RWPE1 (cell line): ENCODE measurements around the gene SP6.

Source experiments
- CTCF ChIA-PET: fragments of 350-600 bp; sonication (Branson Sonifier 250); formaldehyde crosslinking; extraction: SDS; loops from one replicate; lab custom pipeline; 2021; lab: Yijun Ruan, JAX
- POLR2A ChIA-PET: fragments of 400-600 bp; formaldehyde crosslinking; extraction: SDS; loops from one replicate; lab custom pipeline; 2020; ENCODE audit warnings: antibody characterized with exemption; ENCODE audit not compliant: low non-redundant PET; lab: Yijun Ruan, JAX
- DNase-seq: peaks from one replicate; pipeline ENCODE4 v3.0.0; 2012; ENCODE audit warnings: low spot score
- H3K27ac ChIP-seq: fragments of 450-650 bp; 2 replicates; pipeline ENCODE4 v1.5.1; 2017
- TF ChIP-seq, protein P1 (sequence below): fragments of 450-650 bp; conservative IDR thresholded peaks from 2 replicates; pipeline ENCODE4 v1.5.1; 2017; ENCODE audit warnings: low read depth, mild to moderate bottlenecking

Gene SP6

DNA sequence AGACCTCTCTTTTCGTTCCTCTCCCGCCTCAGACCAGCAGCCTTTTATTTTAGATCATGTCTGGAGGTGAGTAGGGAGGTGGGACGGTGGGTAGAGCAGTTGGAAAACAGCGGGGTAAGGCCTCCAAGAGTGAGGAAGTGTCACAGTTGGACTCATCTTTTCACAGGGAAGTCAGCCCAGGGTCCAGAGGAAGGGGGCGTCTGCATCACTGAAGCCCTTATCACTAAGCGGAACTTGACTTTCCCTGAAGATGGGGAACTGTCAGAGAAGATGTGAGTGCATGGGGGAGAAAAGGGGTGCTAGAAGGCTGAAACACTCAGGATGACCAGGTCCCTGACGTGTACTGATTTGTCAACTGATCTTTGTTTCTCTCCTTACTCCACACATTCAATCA lies 19.0 kb downstream of the SP6 start:
- CTCF ChIA-PET, result interaction anchor here (0.6 to 1.4 kb wide), 5 partner anchors 9 to 144 kb away, joined by 3 to 5 read pairs (median 4); partner anchors contain the start of gene SCRN2
- no peak for DNase-seq
- peak overlapping the region; percentile 68 for H3K27ac ChIP-seq
- TF ChIP-seq, protein P1, sequence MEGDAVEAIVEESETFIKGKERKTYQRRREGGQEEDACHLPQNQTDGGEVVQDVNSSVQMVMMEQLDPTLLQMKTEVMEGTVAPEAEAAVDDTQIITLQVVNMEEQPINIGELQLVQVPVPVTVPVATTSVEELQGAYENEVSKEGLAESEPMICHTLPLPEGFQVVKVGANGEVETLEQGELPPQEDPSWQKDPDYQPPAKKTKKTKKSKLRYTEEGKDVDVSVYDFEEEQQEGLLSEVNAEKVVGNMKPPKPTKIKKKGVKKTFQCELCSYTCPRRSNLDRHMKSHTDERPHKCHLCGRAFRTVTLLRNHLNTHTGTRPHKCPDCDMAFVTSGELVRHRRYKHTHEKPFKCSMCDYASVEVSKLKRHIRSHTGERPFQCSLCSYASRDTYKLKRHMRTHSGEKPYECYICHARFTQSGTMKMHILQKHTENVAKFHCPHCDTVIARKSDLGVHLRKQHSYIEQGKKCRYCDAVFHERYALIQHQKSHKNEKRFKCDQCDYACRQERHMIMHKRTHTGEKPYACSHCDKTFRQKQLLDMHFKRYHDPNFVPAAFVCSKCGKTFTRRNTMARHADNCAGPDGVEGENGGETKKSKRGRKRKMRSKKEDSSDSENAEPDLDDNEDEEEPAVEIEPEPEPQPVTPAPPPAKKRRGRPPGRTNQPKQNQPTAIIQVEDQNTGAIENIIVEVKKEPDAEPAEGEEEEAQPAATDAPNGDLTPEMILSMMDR, result no peak
- POLR2A ChIA-PET, result interaction anchor here (0.5 kb wide), 1 partner anchor 64 kb away, joined by 3 read pairs; no protein-coding TSS in a partner anchor

DNA sequence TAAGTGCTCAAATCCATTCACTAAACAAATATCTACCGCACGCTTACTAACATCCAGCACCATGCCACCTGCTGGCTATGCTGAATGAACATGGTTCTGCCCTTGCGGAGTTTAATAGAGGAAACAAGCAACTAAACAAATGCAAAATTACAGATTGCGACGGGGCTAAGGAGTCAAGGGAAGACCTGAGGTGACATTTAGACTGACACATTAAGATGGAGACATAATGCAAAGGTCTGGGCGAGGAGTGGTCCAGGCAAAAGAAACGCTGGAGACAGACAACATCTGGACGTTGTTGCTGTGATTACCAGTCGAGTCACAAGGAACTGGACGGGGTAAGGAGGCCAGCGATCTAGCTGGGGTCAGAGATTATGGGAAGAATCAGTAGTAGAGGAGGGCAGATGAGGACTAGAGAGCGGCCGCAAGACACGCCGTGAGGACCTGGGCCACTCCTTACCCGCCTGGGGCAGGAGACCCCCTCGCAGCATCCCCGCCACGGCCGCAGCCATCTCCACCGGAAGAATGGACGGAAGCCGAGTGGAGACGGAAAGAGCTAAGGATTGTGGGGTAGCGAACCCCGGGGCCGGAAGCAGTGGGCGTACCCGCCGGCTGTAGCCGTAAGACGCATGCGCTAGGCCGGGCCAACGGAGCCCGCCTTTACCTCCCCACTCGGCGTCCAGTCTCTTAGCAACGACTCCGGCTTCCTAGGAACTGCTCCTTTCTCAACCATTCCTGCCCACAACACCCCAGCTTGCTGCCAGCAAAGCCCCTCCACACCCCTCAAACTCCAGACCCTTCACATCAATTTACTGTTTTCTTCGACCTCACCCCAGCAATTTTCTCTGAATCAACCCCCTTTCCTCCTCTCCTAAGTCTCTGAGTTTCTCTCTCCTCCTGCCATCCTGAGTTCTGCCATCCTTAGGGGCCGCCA lies 19.7 kb downstream of the SP6 start, which contains the start of the genes LRRC46 and MRPL10:
TSS of gene LRRC46 (plus strand) at position 668 of the 931 bp plus-strand sequence. CDS start 320 bp downstream, outside the sequence.
TSS of gene MRPL10 (minus strand) at position 539 of the 931 bp plus-strand sequence. CDS start at position 509, 30 bp downstream.
- POLR2A ChIA-PET, result interaction anchor here (0.5 kb wide), 1 partner anchor 64 kb away, joined by 3 read pairs; no protein-coding TSS in a partner anchor
- peak within 1 kb of the TSS; percentile 68 for H3K27ac ChIP-seq
- DNase-seq, result peak; percentile 99
- TF ChIP-seq, protein P1, result 0 out of 2 replicates have a peak, but pooled peaks have one; percentile 37
- CTCF ChIA-PET, result interaction anchor here (0.6 to 1.4 kb wide), 8 partner anchors 9 to 143 kb away, joined by 3 to 6 read pairs (median 4); partner anchors contain the start of gene SCRN2

DNA sequence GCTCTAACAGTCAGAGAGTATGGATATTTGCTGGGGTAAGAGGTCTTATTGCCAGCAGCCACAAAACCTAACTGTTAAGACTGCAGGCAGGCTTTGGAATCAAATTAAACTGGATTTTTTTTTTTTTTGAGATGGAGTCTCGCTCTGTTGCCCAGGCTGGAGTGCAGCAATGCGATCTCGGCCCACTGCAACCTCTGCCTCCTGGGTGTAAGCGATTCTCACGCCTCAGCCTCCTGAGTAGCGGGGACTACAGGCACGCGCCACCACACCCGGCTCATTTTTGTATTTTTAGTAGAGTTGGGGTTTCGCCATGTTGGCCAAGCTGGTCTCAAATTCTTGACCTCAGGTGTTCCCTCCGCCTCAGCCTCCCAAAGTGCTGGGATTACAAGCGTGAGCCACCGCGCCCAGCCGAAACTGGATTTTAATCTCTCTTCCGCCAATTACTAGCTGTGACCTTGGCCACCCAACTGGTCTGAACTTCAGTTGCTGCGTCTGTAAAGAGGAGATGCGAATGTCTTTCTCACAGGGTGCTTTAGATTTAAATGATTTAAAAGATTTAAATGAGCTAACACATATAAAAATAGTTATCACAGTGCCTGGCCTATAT lies 20.5 kb downstream of the SP6 start:
- ChIA-PET POLR2A (no interaction called here), CTCF (interaction anchor here (0.6 to 1.4 kb wide), 5 partner anchors 8 to 268 kb away, joined by 3 to 6 read pairs (median 5); partner anchors contain the start of gene SCRN2)
- TF ChIP-seq, protein P1, result no peak
- H3K27ac ChIP-seq, result 0 out of 2 replicates have a peak overlapping the region, but pooled peaks have one; percentile 7
- DNase-seq, result no peak

DNA sequence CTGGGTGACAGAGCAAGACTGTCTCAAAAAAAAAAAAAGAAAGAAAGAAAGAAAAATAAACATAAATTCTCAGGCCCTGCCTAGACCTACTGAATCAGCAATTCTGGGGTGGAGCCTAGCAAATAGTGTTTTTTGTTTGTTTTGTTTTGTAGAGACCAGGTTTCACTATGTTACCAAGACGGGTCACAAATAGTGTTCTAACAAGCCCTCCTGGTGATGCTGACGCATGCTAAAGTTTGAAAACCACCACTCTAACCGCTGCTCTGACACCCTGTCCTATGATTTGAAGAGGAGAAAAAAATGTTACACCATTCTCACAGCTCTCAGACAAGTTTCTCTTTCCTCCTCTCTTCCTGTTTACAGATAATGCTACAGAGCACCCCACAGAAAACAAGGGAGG lies 21.1 kb downstream of the SP6 start:
- no peak overlapping the region for H3K27ac ChIP-seq

DNA sequence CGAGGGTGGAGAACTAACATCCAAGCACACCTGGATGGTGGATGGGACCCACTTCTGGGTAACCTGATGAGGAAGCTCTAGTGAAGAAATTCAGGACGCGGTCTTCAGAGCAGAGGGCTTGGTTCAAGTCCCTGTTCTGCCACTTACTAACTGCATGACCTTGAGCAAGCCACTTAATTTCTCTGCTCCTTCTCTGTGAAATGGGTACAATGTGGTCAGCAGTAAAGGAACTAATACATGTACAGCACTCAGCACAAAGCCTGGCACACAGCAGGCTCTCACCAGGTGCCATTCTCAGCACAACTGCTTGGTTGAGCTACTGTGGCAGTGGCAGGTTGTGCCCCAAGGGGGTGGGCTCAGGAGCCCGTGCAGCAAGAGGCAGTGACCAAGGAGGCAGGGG lies 27.4 kb downstream of the SP6 start:
- H3K27ac ChIP-seq, result peak overlapping the region; percentile 4; the same call in 1 of the 2 replicates
- ChIA-PET CTCF (no interaction called here), POLR2A (no interaction called here)
- DNase-seq, result no peak
- TF ChIP-seq, protein P1, result no peak

More for the DNA sequence above, 21.1 kb downstream of the SP6 start:
- ChIA-PET CTCF (interaction anchor here (0.6 to 0.7 kb wide), 2 partner anchors 163 to 269 kb away, joined by 3 read pairs; no protein-coding TSS in a partner anchor), POLR2A (no interaction called here)
- no peak for DNase-seq
- TF ChIP-seq, protein P1, result no peak
